Neutrophil (primary cell): ENCODE measurements around the gene SYNCRIP.
"Not testable (repeated sequence)": the region's sequence is repeated elsewhere in the genome, so short reads cannot be mapped to it uniquely, and the experiment has no call there.

Source experiments
- H3K27ac ChIP-seq: fragments of 200-600 bp; sonication (generic); 2 replicates; pipeline ENCODE4 v1.5.1; 2016; ENCODE audit warnings: mild to moderate bottlenecking, moderate library complexity
- H3K27me3 ChIP-seq: fragments of 200-600 bp; sonication (generic); 2 replicates; pipeline ENCODE4 v1.6.0; 2016; ENCODE audit warnings: mild to moderate bottlenecking
- H3K36me3 ChIP-seq: fragments of 200-600 bp; sonication (generic); 2 replicates; pipeline ENCODE4 v1.5.1; 2017
- H3K4me1 ChIP-seq, 2 experiments: fragments of 200-600 bp in 1 of 2; sonication (generic) in 1 of 2; 1 replicate in 1 of 2; 2 replicates in 1 of 2; pipeline versions ENCODE4 v1.5.1 to v1.6.1; 2013 to 2016; ENCODE audit warnings: low read depth in 1 of 2, low read length in 1 of 2, mild to moderate bottlenecking in 1 of 2, moderate library complexity in 1 of 2; ENCODE audit not compliant: control insufficient read depth in 1 of 2, insufficient read depth in 1 of 2
- H3K4me3 ChIP-seq, 2 experiments: fragments of 200-600 bp in 1 of 2; sonication (generic) in 1 of 2; 1 replicate in 1 of 2; 2 replicates in 1 of 2; pipeline ENCODE4 v1.5.1; 2013 to 2016; ENCODE audit warnings: low read depth in 1 of 2, low read length in 1 of 2, mild to moderate bottlenecking in 1 of 2, moderate library complexity in 1 of 2
- H3K9me3 ChIP-seq: fragments of 200-600 bp; sonication (generic); 2 replicates; pipeline ENCODE4 v1.5.1; 2016
- CTCF ChIP-seq: fragments of 200-600 bp; sonication (generic); IDR thresholded peaks from 2 replicates; pipeline ENCODE4 v1.5.1; 2016; ENCODE audit warnings: antibody characterized with exemption

Gene SYNCRIP

GRCh38 chr6:85641897-85642773 lies 551 bp downstream of the SYNCRIP start:
- Histone ChIP-seq H3K4me1 (peaks cover 24% of the 10 kb centered on the region in 2 experiments), H3K4me3 (peak overlapping the region; percentile 92 to 93)

GRCh38 chr6:85641522-85641896 lies 1.2 kb downstream of the SYNCRIP start:
- Histone ChIP-seq H3K9me3 (no peaks in the 10 kb centered on the region), H3K36me3 (peaks cover 16% of the 10 kb centered on the region), H3K27ac (peak overlapping the region; percentile 97), H3K4me3 (peak overlapping the region; percentile 92 to 93), H3K27me3 (no peaks in the 10 kb centered on the region), H3K4me1 (peaks cover 24% of the 10 kb centered on the region in 2 experiments)
- no peak for TF ChIP-seq CTCF

More at GRCh38 chr6:85641897-85642773, 551 bp downstream of the SYNCRIP start:
- peak overlapping the region; percentile 97 for H3K27ac ChIP-seq
- peaks cover 10% of the 10 kb centered on the region for H3K36me3 ChIP-seq
- no peaks in the 10 kb centered on the region for H3K27me3 ChIP-seq
- peak; percentile 43 for TF ChIP-seq CTCF
- no peaks in the 10 kb centered on the region for H3K9me3 ChIP-seq

- Histone ChIP-seq H3K27ac (no peak overlapping the region), H3K4me1 (peaks cover 24% of the 10 kb centered on the region in 2 experiments)
Observed at GRCh38 chr6:85640821-85641220, 1.9 kb downstream of the SYNCRIP start.

GRCh38 chr6:85637579-85637978 lies 5.1 kb downstream of the SYNCRIP start:
- peaks cover 16% of the 10 kb centered on the region in 2 experiments for H3K4me1 ChIP-seq
- H3K9me3 ChIP-seq: no peaks in the 10 kb centered on the region
- no peaks in the 10 kb centered on the region for H3K27me3 ChIP-seq
- peaks cover 52% of the 10 kb centered on the region for H3K36me3 ChIP-seq
- no peak overlapping the region for H3K4me3 ChIP-seq
- TF ChIP-seq CTCF: no peak
- no peak overlapping the region for H3K27ac ChIP-seq

More at GRCh38 chr6:85640821-85641220, 1.9 kb downstream of the SYNCRIP start:
- no peaks in the 10 kb centered on the region for H3K9me3 ChIP-seq
- no peaks in the 10 kb centered on the region for H3K27me3 ChIP-seq
- H3K36me3 ChIP-seq: peaks cover 23% of the 10 kb centered on the region
- TF ChIP-seq CTCF: no peak
- peak overlapping the region in 1 of 2 experiments; percentile 92 for H3K4me3 ChIP-seq

- H3K27ac ChIP-seq: no peak overlapping the region
- H3K27me3 ChIP-seq: no peaks in the 10 kb centered on the region
- no peak for TF ChIP-seq CTCF
- H3K4me3 ChIP-seq: no peak overlapping the region
- no peaks in the 10 kb centered on the region for H3K9me3 ChIP-seq
- no peaks in the 10 kb centered on the region for H3K4me1 ChIP-seq
- peaks cover 78% of the 10 kb centered on the region for H3K36me3 ChIP-seq
Observed at GRCh38 chr6:85632164-85632942, 10.3 kb downstream of the SYNCRIP start.

- H3K4me3 ChIP-seq, H3K27ac ChIP-seq, H3K9me3 ChIP-seq, H3K27me3 ChIP-seq, H3K4me1 ChIP-seq: not testable (repeated sequence)
- H3K36me3 ChIP-seq: peaks cover 72% of the 10 kb centered on the region
Observed at GRCh38 chr6:85631117-85631516, 11.6 kb downstream of the SYNCRIP start.
